ENCODE results near the gene SPACA7. TPM values are rescaled to one million over a fixed set of nuclear protein-coding genes. Genes with fewer than 3 reads are reported as not detected.

The SPACA7 gene
- total RNA-seq: not detected in 2 replicates

GRCh38 chr13:112376050-112376681 is at the start of gene SPACA7:
Gene SPACA7, plus strand, starts transcription at chr13:112376355. Its CDS starts 31 bp downstream, at chr13:112376386.

Other genes starting within 250 kb of the SPACA7 start
- 16.2 and 18.2 TPM in 2 replicates for gene TUBGCP3, start 211.8 kb downstream of the SPACA7 start, total RNA-seq